ENCODE measurements around the gene EPC2. TPM values are rescaled to one million over a fixed set of nuclear protein-coding genes. Genes with fewer than 3 reads are reported as not detected.
A peak's percentile ranks its signal among the peaks of the same experiment; 100 is the strongest.

EPC2 gene
- polyA plus RNA-seq, 6 donors from 2014 or later, result 2.2 to 4.4 (median 3.6) TPM

DNA sequence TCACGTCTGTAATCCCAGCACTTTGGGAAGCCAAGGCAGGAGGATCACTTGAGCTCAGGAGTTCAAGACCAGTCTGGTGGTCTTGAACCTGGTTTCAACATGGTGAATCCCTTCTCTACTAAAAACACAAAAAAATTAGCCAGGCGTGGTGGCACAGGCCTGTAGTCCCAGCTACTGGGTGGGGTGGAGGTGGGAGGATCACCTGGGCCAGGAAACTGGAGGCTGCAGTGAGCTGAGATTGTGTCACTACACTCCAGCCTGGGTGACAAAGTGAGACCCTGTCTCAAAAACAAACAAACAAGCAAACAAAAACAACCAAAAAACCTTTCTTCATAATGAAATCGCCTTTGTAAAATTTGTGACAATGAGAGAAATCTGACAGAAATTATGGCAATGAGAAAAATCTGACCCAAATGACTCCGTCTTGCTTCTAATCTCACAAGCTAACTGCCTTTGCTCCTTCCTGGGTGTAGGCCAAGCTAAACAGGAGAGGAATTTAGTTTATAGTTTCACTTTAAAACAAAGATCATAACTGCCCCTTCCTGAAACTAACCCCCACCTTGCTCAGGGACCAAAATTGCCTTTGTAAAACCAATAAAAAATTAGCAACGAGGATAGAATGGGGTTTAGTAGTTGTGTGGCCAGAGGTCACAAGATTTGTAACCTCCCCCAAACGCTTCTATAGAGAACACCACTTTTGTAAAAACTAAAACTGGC, 169.8 kb downstream of the EPC2 start:
- H3K27ac Mint-ChIP-seq, result peak overlapping the region; percentile 3 to 90 (median 53)
- peaks cover 18 to 24% (median 21%) of the 10 kb centered on the region in 3 donors for H3K4me1 Mint-ChIP-seq

GRCh38 chr2:148814860-148815419, 170.4 kb downstream of the EPC2 start:
- Mint-ChIP-seq H3K4me3 (peak overlapping the region in 1 of 8 donors; percentile 34), H3K36me3 (peaks cover 0 to 7% of the 10 kb centered on the region in 2 donors), H3K4me1 (peaks cover 18 to 24% (median 21%) of the 10 kb centered on the region in 3 donors), H3K9me3 (peaks cover 0 to 7% (median 0%) of the 10 kb centered on the region in 7 donors), H3K27ac (peak overlapping the region in 1 of 6 donors; percentile 85), H3K27me3 (peaks cover 3 to 34% (median 32%) of the 10 kb centered on the region in 3 donors)
- DNase-seq, result no peak
- ATAC-seq (ENCODE audit: low read depth in 2 of 2), result no peak

More for the DNA sequence above, 169.8 kb downstream of the EPC2 start:
- peaks cover 0 to 7% (median 0%) of the 10 kb centered on the region in 7 donors for H3K9me3 Mint-ChIP-seq
- H3K4me3 Mint-ChIP-seq, result peak overlapping the region in 2 of 8 donors; percentile 76 to 80
- H3K27me3 Mint-ChIP-seq, result peaks cover 3 to 34% (median 32%) of the 10 kb centered on the region in 3 donors
- H3K36me3 Mint-ChIP-seq, result peaks cover 0 to 7% of the 10 kb centered on the region in 2 donors
- peak in 1 of 2 donors; percentile 17 for ATAC-seq (ENCODE audit: low read depth in 2 of 2)
- DNase-seq, result no peak

- DNase-seq (no peak), ATAC-seq (ENCODE audit: low read depth in 2 of 2) (no peak)
- H3K9me3 Mint-ChIP-seq, result peaks cover 0 to 5% (median 0%) of the 10 kb centered on the region in 7 donors
- peaks cover 18 to 24% (median 21%) of the 10 kb centered on the region in 3 donors for H3K4me1 Mint-ChIP-seq
- no peak overlapping the region for H3K4me3 Mint-ChIP-seq
- peaks cover 0 to 7% of the 10 kb centered on the region in 2 donors for H3K36me3 Mint-ChIP-seq
- peaks cover 3 to 34% (median 32%) of the 10 kb centered on the region in 3 donors for H3K27me3 Mint-ChIP-seq
- H3K27ac Mint-ChIP-seq, result peak overlapping the region in 1 of 6 donors; percentile 44
Measured at GRCh38 chr2:148816176-148816575, 171.6 kb downstream of the EPC2 start.

GRCh38 chr2:148817210-148817708, 172.7 kb downstream of the EPC2 start:
- ATAC-seq (ENCODE audit: low read depth in 2 of 2) (no peak), DNase-seq (no peak)
- H3K9me3 Mint-ChIP-seq, result peaks cover 0 to 5% (median 0%) of the 10 kb centered on the region in 7 donors
- H3K36me3 Mint-ChIP-seq, result peaks cover 0 to 7% of the 10 kb centered on the region in 2 donors
- H3K4me3 Mint-ChIP-seq, result peak overlapping the region in 5 of 8 donors; percentile 23 to 76 (median 50)
- H3K27ac Mint-ChIP-seq, result no peak overlapping the region
- H3K4me1 Mint-ChIP-seq, result peaks cover 18 to 24% (median 21%) of the 10 kb centered on the region in 3 donors
- peaks cover 3 to 39% (median 32%) of the 10 kb centered on the region in 3 donors for H3K27me3 Mint-ChIP-seq

GRCh38 chr2:148819019-148819585, 174.6 kb downstream of the EPC2 start:
- H3K4me3 Mint-ChIP-seq, result no peak overlapping the region
- DNase-seq, result no peak
- peaks cover 0 to 7% of the 10 kb centered on the region in 2 donors for H3K36me3 Mint-ChIP-seq
- no peak for ATAC-seq (ENCODE audit: low read depth in 2 of 2)
- H3K9me3 Mint-ChIP-seq, result peaks cover 0 to 5% (median 0%) of the 10 kb centered on the region in 7 donors
- H3K27ac Mint-ChIP-seq, result no peak overlapping the region
- H3K27me3 Mint-ChIP-seq, result peaks cover 7 to 40% (median 38%) of the 10 kb centered on the region in 3 donors
- H3K4me1 Mint-ChIP-seq, result peaks cover 10 to 16% (median 16%) of the 10 kb centered on the region in 3 donors

- Mint-ChIP-seq H3K9me3 (peaks cover 0 to 11% (median 5%) of the 10 kb centered on the region in 7 donors), H3K27me3 (peaks cover 17 to 32% (median 28%) of the 10 kb centered on the region in 3 donors), H3K27ac (no peak overlapping the region), H3K36me3 (peaks cover 0 to 8% of the 10 kb centered on the region in 2 donors), H3K4me3 (no peak overlapping the region), H3K4me1 (no peaks in the 10 kb centered on the region)
- no peak for DNase-seq
- ATAC-seq (ENCODE audit: low read depth in 2 of 2), result no peak
Measured at GRCh38 chr2:148824190-148824589, 179.6 kb downstream of the EPC2 start.

- Mint-ChIP-seq H3K4me1 (no peaks in the 10 kb centered on the region), H3K36me3 (peaks cover 0 to 8% of the 10 kb centered on the region in 2 donors), H3K27me3 (peaks cover 28 to 52% (median 32%) of the 10 kb centered on the region in 3 donors), H3K27ac (no peak overlapping the region), H3K9me3 (peaks cover 0 to 11% (median 5%) of the 10 kb centered on the region in 7 donors), H3K4me3 (no peak overlapping the region)
- no peak for DNase-seq
- ATAC-seq (ENCODE audit: low read depth in 2 of 2), result no peak
Measured at GRCh38 chr2:148826791-148827190, 182.2 kb downstream of the EPC2 start.

DNA sequence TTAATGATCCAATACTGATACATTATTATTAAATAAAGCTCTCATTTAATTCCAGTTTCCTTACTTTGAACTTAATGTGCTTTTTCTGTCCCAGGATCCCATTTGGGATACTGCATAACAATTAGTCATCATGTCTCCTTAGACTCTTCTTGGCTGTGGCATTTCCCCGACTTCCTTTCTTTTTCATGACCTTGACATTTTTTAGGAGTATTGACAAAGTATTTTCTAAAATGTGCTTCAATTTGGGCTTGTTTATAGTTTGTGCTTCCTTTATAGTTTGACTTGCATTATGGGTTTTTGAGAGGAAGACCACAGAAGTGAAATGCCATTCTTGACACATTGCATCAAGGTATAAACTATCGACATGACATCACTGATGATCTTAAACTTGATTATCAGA, 184.4 kb downstream of the EPC2 start:
- no peak overlapping the region for H3K27ac Mint-ChIP-seq
- peaks cover 0 to 11% (median 5%) of the 10 kb centered on the region in 7 donors for H3K9me3 Mint-ChIP-seq
- H3K27me3 Mint-ChIP-seq, result peaks cover 28 to 53% (median 30%) of the 10 kb centered on the region in 3 donors
- no peaks in the 10 kb centered on the region for H3K4me1 Mint-ChIP-seq
- no peak for ATAC-seq (ENCODE audit: low read depth in 2 of 2)
- peaks cover 0 to 8% of the 10 kb centered on the region in 2 donors for H3K36me3 Mint-ChIP-seq
- no peak overlapping the region for H3K4me3 Mint-ChIP-seq
- DNase-seq, result no peak

- Mint-ChIP-seq H3K4me3 (no peak overlapping the region), H3K27me3 (peaks cover 22 to 52% (median 25%) of the 10 kb centered on the region in 3 donors), H3K4me1 (no peaks in the 10 kb centered on the region), H3K27ac (peak overlapping the region in 1 of 6 donors; percentile 56), H3K36me3 (peaks cover 0 to 8% of the 10 kb centered on the region in 2 donors), H3K9me3 (peaks cover 0 to 11% (median 5%) of the 10 kb centered on the region in 7 donors)
- DNase-seq (no peak), ATAC-seq (ENCODE audit: low read depth in 2 of 2) (no peak)
Measured at GRCh38 chr2:148829618-148830017, 185.1 kb downstream of the EPC2 start.

DNA sequence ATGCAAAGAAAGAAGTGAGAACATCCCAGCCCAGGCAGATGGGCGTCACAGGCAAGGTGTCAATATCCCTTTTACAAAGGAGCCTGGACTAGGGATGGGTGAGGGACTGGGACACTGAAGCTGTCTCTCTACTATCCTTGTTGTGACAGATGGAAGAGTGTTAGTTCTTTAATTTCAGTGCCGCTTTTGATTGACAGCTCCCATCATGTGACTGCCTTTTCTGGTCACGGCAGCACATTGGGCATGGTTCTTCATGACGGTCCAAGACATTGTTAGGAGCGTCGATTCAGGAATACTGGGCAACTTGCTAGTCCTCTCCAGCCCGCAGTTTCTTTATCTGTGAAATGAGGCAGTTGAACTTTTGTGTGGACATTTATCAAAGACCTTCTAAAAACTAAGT, 188.1 kb downstream of the EPC2 start:
- ATAC-seq (ENCODE audit: low read depth in 2 of 2) (no peak), DNase-seq (no peak)
- Mint-ChIP-seq H3K4me3 (no peak overlapping the region), H3K27ac (no peak overlapping the region), H3K4me1 (no peaks in the 10 kb centered on the region), H3K27me3 (peaks cover 14 to 55% (median 24%) of the 10 kb centered on the region in 3 donors), H3K36me3 (no peaks in the 10 kb centered on the region), H3K9me3 (peaks cover 0 to 8% (median 4%) of the 10 kb centered on the region in 7 donors)

Other genes with a start within 250 kb of the EPC2 start
- under 1 TPM in 5 of 6 donors, not detected in 1; 0.31 to 0.83 (median 0.50) TPM for gene KIF5C, start 230.5 kb downstream of the EPC2 start, polyA plus RNA-seq (ENCODE audit: low read depth in 6 of 6)